KOPT-K1 (cell line): ENCODE measurements around the gene CCDC83.
"Not testable (repeated sequence)": the region's sequence is repeated elsewhere in the genome, so short reads cannot be mapped to it uniquely, and the experiment has no call there.

Experiments used
- H3K27ac ChIP-seq: fragments of 200-600 bp; sonication (generic); 2 replicates; pipeline ENCODE4 v1.5.1; 2016; ENCODE audit warnings: antibody characterized with exemption, mild to moderate bottlenecking, low read depth, low read length; ENCODE audit not compliant: poor library complexity, severe bottlenecking
- H3K36me3 ChIP-seq: fragments of 200-600 bp; sonication (generic); 2 replicates; pipeline ENCODE4 v1.5.1; 2017; ENCODE audit warnings: antibody characterized with exemption, mild to moderate bottlenecking, low read length, moderate library complexity; ENCODE audit not compliant: insufficient read depth
- H3K9me3 ChIP-seq: fragments of 200-600 bp; sonication (generic); 2 replicates; pipeline ENCODE4 v1.5.1; 2017; ENCODE audit warnings: antibody characterized with exemption, low read length, mild to moderate bottlenecking; ENCODE audit not compliant: insufficient read depth, poor library complexity, severe bottlenecking

The CCDC83 gene

DNA sequence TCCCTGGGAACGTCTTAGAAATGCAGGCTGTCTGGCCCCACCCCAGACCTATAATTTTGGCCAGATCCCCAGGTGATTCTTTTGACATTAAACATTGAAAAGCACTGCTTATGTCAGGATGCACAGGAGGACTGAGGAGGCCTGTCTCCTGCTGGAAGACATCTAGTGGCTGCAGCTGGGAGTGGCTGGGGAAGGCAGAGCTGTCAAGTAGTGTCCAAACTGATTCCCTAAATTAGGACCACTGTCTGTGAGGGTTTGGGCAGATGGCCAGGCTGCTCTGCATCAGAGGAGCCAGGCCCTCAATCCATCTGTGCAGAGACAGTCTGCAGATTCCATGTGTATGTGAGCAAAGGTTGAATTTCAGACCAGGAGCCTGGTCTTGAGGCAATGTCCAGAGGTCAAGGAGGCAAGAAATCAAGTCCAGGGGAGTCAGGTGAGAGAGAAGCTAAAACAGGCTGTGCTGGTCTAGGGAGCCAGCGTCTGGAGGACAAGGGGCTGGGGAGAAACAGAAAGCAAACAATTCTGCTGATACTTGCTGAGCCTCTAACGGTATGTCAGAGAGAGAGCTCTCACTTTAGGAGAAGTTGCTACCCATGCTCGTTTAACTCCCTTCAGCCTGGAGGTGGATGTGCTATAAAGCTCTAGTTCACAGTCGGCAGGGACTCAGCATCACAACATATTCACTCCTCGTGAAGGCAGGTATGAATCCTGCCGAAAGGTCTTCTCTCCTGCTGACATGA lies 28.9 kb upstream of the CCDC83 start:
- Histone ChIP-seq H3K36me3 (no peaks in the 10 kb centered on the region), H3K9me3 (no peaks in the 10 kb centered on the region), H3K27ac (no peak overlapping the region)

DNA sequence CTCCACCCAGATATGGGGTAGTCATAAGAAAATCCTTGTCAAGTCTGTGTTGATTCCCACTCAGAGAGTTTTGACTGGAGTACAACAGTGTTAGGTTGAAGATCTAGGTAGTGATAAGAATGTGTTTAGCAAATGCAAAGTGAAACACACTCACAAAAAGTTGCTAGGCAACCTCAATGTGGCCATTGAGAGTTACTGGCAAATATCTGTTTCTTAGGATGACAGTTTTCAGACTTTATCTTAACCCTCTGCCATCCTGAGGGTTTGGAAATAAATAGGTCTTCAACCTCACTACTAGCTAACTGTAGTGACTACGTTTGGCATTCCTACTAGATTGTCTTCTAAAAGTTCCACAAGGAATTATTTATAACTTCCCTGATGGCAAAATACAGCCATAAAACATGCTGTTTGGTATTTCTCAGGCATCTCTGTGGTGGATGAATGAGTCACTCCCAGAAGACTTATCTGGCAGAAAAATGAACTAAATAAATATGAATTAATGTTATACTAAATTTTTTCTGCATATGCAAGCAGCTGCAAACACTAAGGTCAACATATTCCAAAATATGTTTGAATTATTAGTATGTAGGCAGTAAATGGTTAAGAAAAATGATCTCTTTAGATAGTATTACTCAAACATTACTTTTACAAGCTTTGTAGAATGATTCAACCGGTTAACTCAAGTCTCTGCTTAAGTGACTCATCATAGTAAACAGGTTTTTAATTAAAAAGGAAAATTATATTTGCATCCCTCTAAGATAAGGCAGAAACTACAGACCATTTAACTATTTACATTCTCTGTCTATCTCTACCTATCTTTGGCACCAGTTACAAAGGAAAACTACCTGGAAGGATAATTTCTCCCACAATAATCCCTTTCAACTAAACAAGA lies 27.2 kb upstream of the CCDC83 start:
- Histone ChIP-seq H3K9me3 (no peaks in the 10 kb centered on the region), H3K36me3 (no peaks in the 10 kb centered on the region), H3K27ac (no peak overlapping the region)

DNA sequence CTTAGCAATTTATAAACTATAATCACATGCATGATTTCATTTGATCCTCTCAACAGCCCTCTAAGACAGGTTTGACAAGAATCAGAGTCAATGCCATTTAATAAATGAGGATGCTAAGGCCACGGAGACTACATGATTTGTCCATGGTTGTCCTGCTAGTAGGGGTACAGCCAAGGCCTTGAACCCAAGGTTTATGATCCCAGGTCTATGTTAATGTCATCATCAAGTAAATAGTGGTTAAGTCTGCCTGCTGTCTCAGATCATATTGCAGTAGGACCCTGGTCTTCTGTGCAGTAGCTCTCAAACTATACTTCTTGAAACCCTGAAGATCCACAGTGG lies 26.6 kb upstream of the CCDC83 start:
- Histone ChIP-seq H3K9me3 (no peaks in the 10 kb centered on the region), H3K36me3 (no peaks in the 10 kb centered on the region), H3K27ac (no peak overlapping the region)

GRCh38 chr11:85829172-85829571 lies 26.0 kb upstream of the CCDC83 start:
- no peak overlapping the region for H3K27ac ChIP-seq
- H3K9me3 ChIP-seq = no peaks in the 10 kb centered on the region
- no peaks in the 10 kb centered on the region for H3K36me3 ChIP-seq

GRCh38 chr11:85831050-85831449 lies 24.1 kb upstream of the CCDC83 start:
- Histone ChIP-seq H3K27ac (no peak overlapping the region), H3K36me3 (no peaks in the 10 kb centered on the region), H3K9me3 (peaks cover 6% of the 10 kb centered on the region)

DNA sequence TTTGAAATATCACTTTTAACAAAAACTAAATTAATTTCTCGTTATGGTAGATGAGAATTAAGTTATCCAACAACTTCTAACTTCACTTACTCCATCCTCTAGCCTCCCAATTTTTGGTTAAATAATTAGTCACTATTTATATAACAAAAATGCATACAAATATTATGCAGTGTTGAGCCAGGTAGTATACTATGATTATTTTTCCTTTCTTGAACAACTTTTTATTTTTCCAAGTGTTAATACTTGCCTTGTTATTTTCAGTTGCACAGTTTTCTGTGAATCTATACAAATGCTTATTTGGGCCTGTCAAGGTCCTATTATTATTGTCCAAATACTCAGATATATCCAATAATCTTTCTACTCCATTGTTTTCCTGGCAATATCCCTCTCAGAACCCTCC lies 19.9 kb upstream of the CCDC83 start:
- Histone ChIP-seq H3K27ac (no peak overlapping the region), H3K36me3 (no peaks in the 10 kb centered on the region), H3K9me3 (peaks cover 6% of the 10 kb centered on the region)

- H3K36me3 ChIP-seq = no peaks in the 10 kb centered on the region
Measured at GRCh38 chr11:85835729-85836128, 19.5 kb upstream of the CCDC83 start.

GRCh38 chr11:85840932-85841331 lies 14.3 kb upstream of the CCDC83 start:
- not testable (repeated sequence) for H3K36me3 ChIP-seq, H3K9me3 ChIP-seq, H3K27ac ChIP-seq

More at GRCh38 chr11:85835729-85836128, 19.5 kb upstream of the CCDC83 start:
- no peak overlapping the region for H3K27ac ChIP-seq
- H3K9me3 ChIP-seq = peaks cover 6% of the 10 kb centered on the region

DNA sequence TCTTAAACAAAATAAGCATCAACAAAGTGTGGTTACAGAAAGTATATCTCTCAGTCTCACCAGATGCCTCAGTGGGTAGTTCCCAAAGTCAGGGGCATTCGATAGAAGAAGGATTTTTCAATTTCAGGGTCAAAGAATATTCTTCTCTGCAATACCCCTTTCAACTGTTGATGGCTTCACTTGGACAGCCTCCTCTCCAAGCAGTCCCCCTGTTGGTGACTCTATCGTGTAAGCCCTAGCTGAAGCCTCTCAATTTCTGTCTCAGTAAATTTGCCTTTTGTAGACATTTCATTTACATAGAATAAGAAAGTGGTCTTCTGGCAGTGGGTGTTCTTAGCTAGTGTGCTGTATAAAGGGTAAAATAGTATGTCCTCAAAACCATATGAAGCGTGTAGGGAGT lies 11.3 kb upstream of the CCDC83 start:
- no peaks in the 10 kb centered on the region for H3K36me3 ChIP-seq
- H3K9me3 ChIP-seq = no peaks in the 10 kb centered on the region
- H3K27ac ChIP-seq = no peak overlapping the region

GRCh38 chr11:85844439-85845123 lies 10.6 kb upstream of the CCDC83 start:
- H3K9me3 ChIP-seq = no peaks in the 10 kb centered on the region
- no peak overlapping the region for H3K27ac ChIP-seq
- no peaks in the 10 kb centered on the region for H3K36me3 ChIP-seq

- Histone ChIP-seq H3K9me3 (no peaks in the 10 kb centered on the region), H3K36me3 (no peaks in the 10 kb centered on the region), H3K27ac (no peak overlapping the region)
Measured at GRCh38 chr11:85845124-85845631, 10.0 kb upstream of the CCDC83 start.

DNA sequence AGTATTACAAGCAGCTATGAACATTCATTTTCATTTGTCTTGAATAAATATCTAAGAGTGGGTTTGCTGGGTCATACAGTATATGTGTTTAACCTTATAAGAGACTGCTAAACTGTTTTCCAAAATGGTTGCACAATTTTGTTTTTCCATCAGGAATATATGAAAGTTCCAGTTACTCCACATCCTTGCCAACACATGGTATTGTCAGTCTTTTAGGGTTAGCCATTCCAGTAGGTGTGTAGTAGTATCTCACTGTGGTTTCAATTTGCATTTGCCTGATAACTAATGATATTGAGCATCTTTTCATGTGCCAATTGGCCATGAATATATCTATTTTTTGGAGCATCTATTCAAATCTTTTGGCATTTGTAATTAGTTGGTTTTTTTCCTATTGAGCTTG lies 7.7 kb upstream of the CCDC83 start:
- Histone ChIP-seq H3K9me3 (no peaks in the 10 kb centered on the region), H3K36me3 (no peaks in the 10 kb centered on the region), H3K27ac (no peak overlapping the region)

GRCh38 chr11:85848006-85848405 lies 7.2 kb upstream of the CCDC83 start:
- Histone ChIP-seq H3K9me3 (no peaks in the 10 kb centered on the region), H3K27ac (no peak overlapping the region), H3K36me3 (no peaks in the 10 kb centered on the region)

DNA sequence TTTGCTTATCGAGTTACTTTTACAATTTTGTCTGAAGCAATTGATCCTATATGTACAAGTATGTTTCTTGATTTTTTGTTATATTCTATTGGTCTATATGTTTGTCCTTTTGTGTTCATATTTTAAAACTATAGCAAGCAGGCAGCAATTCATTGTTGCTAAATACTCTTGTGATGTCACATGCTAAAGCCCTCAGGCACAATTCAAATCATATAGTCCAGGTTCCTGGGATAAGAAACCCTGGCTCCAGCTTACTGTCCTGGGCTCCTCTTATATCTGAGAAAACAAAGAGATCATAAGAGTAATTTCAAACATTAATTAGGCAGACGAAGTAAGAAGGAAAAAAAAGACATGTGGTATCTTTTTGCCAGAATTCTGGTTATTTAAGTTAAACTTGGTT lies 6.6 kb upstream of the CCDC83 start:
- Histone ChIP-seq H3K9me3 (no peaks in the 10 kb centered on the region), H3K27ac (no peak overlapping the region), H3K36me3 (no peaks in the 10 kb centered on the region)

DNA sequence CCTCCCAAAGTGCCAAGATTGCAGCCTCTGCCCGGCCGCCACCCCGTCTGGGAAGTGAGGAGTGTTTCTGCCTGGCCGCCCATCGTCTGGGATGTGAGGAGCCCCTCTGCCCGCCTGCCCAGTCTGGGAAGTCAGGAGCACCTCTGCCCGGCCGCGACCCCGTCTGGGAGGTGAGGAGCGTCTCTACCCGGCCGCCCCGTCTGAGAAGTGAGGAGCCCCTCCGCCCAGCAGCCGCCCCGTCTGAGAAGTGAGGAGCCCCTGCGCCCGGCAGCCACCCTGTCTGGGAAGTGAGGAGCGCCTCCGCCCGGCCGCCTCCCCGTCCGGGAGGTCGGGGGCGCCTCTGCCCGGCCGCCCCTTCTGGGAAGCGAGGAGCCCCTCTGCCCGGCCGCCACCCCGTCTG lies 2.4 kb upstream of the CCDC83 start:
- not testable (repeated sequence) for H3K36me3 ChIP-seq, H3K9me3 ChIP-seq, H3K27ac ChIP-seq
